Breast epithelium (tissue), 3 donors: ENCODE data around the gene STX10.

ENCODE experiments used
- POLR2AphosphoS5 ChIP-seq, 3 donors: sonication (generic); formaldehyde crosslinking; IDR thresholded peaks; one replicate each; pipeline ENCODE4 v1.6.1; 2017; ENCODE audit warnings: antibody characterized with exemption in 3 of 3
- TF ChIP-seq, protein P1 (sequence below), 3 donors: fragments of 450-650 bp; IDR thresholded peaks; one replicate each; pipeline ENCODE4 v1.5.1; 2016 to 2017; ENCODE audit warnings: antibody characterized with exemption in 3 of 3, mild to moderate bottlenecking in 3 of 3, moderate library complexity in 3 of 3

DNA sequence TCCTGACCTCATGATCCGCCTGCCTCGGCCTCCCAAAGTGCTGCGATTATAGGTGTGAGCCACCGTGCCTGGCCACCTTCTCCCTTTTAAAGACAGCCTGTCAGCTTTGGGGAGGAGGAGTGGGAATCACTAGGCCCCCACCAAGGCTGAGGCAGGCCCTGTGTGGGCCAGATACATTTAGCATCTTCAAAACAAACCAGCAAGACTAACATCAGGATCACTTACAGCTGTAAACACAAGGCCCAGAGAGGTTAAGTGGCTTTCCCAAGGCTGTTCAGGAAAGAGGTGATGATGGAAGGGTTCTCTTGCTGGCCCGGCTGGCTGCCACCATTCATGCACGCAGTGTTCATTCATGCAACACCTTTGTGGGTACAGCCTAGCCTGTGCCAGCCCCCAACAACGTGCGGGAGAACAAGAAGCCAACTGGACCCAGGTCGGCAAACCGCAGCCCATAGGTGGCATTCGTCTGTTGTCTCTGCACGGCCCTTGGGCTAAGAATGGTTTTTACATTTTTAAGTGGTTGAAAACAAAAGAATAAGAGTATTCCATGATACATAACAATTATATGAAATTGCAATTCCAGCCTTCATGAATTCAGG, 23.1 kb upstream of the STX10 start:
- TF ChIP-seq, protein P1, sequence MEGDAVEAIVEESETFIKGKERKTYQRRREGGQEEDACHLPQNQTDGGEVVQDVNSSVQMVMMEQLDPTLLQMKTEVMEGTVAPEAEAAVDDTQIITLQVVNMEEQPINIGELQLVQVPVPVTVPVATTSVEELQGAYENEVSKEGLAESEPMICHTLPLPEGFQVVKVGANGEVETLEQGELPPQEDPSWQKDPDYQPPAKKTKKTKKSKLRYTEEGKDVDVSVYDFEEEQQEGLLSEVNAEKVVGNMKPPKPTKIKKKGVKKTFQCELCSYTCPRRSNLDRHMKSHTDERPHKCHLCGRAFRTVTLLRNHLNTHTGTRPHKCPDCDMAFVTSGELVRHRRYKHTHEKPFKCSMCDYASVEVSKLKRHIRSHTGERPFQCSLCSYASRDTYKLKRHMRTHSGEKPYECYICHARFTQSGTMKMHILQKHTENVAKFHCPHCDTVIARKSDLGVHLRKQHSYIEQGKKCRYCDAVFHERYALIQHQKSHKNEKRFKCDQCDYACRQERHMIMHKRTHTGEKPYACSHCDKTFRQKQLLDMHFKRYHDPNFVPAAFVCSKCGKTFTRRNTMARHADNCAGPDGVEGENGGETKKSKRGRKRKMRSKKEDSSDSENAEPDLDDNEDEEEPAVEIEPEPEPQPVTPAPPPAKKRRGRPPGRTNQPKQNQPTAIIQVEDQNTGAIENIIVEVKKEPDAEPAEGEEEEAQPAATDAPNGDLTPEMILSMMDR (IDR thresholded peaks at IDR 0.05): no peak
- TF ChIP-seq POLR2AphosphoS5 (IDR thresholded peaks at IDR 0.05): no peak
